Uterus (tissue), 2 donors: Measurements from ENCODE around the gene ABCB7.

ENCODE experiments used
- CTCF ChIP-seq, 4 experiments: fragments of 200-600 bp in 2 of 4; fragments of 450-650 bp in 2 of 4; sonication (generic) in 2 of 4; IDR thresholded peaks; one replicate each; pipeline ENCODE4 v1.5.1; 2016 to 2019; ENCODE audit warnings: antibody characterized with exemption in 4 of 4, mild to moderate bottlenecking in 2 of 4, moderate library complexity in 1 of 4
- POLR2A ChIP-seq, 2 donors: fragments of 450-650 bp; IDR thresholded peaks; one replicate each; pipeline ENCODE4 v1.6.1; 2016; ENCODE audit warnings: antibody characterized with exemption in 2 of 2, mild to moderate bottlenecking in 1 of 2, moderate library complexity in 1 of 2

DNA sequence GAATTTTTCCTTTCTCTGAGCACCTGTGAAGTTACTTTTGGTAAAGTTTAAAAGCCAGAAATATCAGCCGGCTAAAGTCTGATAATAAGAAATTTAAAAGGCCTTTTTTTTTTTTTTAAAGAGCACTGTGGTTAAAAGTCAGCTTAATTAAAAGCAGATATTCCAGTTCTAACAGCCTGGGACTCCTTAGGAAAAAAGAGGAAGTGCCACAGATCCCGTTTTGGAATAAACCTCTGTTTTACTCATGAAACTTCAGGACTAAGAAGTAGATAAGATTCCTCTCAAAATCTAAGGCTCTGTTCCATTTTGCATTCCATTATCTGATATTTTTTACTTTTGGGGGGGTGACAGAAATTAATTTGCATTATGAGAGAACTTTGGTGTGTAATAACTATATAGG lies 37.8 kb downstream of the ABCB7 start:
- TF ChIP-seq CTCF (IDR thresholded peaks at IDR 0.05) (no peak), POLR2A (IDR thresholded peaks at IDR 0.05) (no peak)
